ENCODE results near the gene SEMA4D.

- TF ChIP-seq, protein P1, sequence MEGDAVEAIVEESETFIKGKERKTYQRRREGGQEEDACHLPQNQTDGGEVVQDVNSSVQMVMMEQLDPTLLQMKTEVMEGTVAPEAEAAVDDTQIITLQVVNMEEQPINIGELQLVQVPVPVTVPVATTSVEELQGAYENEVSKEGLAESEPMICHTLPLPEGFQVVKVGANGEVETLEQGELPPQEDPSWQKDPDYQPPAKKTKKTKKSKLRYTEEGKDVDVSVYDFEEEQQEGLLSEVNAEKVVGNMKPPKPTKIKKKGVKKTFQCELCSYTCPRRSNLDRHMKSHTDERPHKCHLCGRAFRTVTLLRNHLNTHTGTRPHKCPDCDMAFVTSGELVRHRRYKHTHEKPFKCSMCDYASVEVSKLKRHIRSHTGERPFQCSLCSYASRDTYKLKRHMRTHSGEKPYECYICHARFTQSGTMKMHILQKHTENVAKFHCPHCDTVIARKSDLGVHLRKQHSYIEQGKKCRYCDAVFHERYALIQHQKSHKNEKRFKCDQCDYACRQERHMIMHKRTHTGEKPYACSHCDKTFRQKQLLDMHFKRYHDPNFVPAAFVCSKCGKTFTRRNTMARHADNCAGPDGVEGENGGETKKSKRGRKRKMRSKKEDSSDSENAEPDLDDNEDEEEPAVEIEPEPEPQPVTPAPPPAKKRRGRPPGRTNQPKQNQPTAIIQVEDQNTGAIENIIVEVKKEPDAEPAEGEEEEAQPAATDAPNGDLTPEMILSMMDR (IDR thresholded peaks at IDR 0.05; ENCODE audit: low read length) = no peak
- TF ChIP-seq EZH2 (IDR thresholded peaks at IDR 0.05; ENCODE audit: borderline replicate concordance, low read length) = no peak
Observed at GRCh38 chr9:89452561-89452960, 45.4 kb downstream of the SEMA4D start.

Measured in OCI-LY1 (cell line).